ENCODE measurements around the gene BICD2. TPM values are rescaled to one million over a fixed set of nuclear protein-coding genes. Genes with fewer than 3 reads are reported as not detected.

The BICD2 gene
- total RNA-seq, 2 experiments from 2014 or later = 13.3 to 14.2 TPM

- ChIA-PET CTCF (no interaction called here), POLR2A (no interaction called here)
- no peaks in the 10 kb centered on the region for H3K36me3 Mint-ChIP-seq (ENCODE audit: low read depth)
- DNase-seq (no peak), ATAC-seq (no peak)
- H3K27me3 Mint-ChIP-seq = peaks cover 15% of the 10 kb centered on the region
- intact Hi-C loops (cut with DNase I, micrococcal nuclease) = no loop called here
- H3K27ac Mint-ChIP-seq = no peak overlapping the region
- no peak overlapping the region for H3K4me3 Mint-ChIP-seq
- H3K9me3 Mint-ChIP-seq (ENCODE audit: low read depth) = no peaks in the 10 kb centered on the region
- peaks cover 9% of the 10 kb centered on the region for H3K4me1 Mint-ChIP-seq
These were observed 30.4 kb upstream of the BICD2 start for GRCh38 chr9:92795000-92795399.

GRCh38 chr9:92794426-92794825 is 29.8 kb upstream of the BICD2 start:
- no peak for ATAC-seq
- CTCF ChIA-PET = no interaction called here
- no peak for DNase-seq
- Mint-ChIP-seq H3K9me3 (ENCODE audit: low read depth) (no peaks in the 10 kb centered on the region), H3K36me3 (ENCODE audit: low read depth) (no peaks in the 10 kb centered on the region), H3K4me3 (no peak overlapping the region), H3K27me3 (peaks cover 12% of the 10 kb centered on the region), H3K27ac (no peak overlapping the region), H3K4me1 (peaks cover 9% of the 10 kb centered on the region)
- intact Hi-C loops (cut with DNase I, micrococcal nuclease) = no loop called here
- POLR2A ChIA-PET = no interaction called here

- CTCF ChIA-PET = interaction anchor here (0.6 to 3.9 kb wide), 31 partner anchors 9 to 656 kb away, joined by 3 to 71 read pairs (median 4); partner anchors contain the start of genes BICD2 and IPPK
- Mint-ChIP-seq H3K27ac (no peak overlapping the region), H3K4me1 (peaks cover 9% of the 10 kb centered on the region), H3K27me3 (no peaks in the 10 kb centered on the region), H3K4me3 (no peak overlapping the region), H3K36me3 (ENCODE audit: low read depth) (no peaks in the 10 kb centered on the region), H3K9me3 (ENCODE audit: low read depth) (peaks cover 3% of the 10 kb centered on the region)
- ATAC-seq = peak; percentile 87
- peak; percentile 84 for DNase-seq
- intact Hi-C loops (cut with DNase I, micrococcal nuclease) = loop anchor here (1.0 to 2.0 kb wide), 4 partner anchors 26 to 656 kb away; no protein-coding TSS in a partner anchor
- POLR2A ChIA-PET = no interaction called here
These were observed 26.2 kb upstream of the BICD2 start for GRCh38 chr9:92790542-92791527.

- H3K27ac Mint-ChIP-seq = no peak overlapping the region
- H3K36me3 Mint-ChIP-seq (ENCODE audit: low read depth) = no peaks in the 10 kb centered on the region
- DNase-seq (no peak), ATAC-seq (no peak)
- ChIA-PET POLR2A (no interaction called here), CTCF (no interaction called here)
- intact Hi-C loops (cut with DNase I, micrococcal nuclease) = no loop called here
- no peaks in the 10 kb centered on the region for H3K27me3 Mint-ChIP-seq
- no peak overlapping the region for H3K4me3 Mint-ChIP-seq
- peaks cover 13% of the 10 kb centered on the region for H3K4me1 Mint-ChIP-seq
- peaks cover 3% of the 10 kb centered on the region for H3K9me3 Mint-ChIP-seq (ENCODE audit: low read depth)
These were observed 21.7 kb upstream of the BICD2 start for GRCh38 chr9:92786298-92786697.

GRCh38 chr9:92781899-92782298 is 17.3 kb upstream of the BICD2 start:
- Mint-ChIP-seq H3K36me3 (ENCODE audit: low read depth) (no peaks in the 10 kb centered on the region), H3K4me3 (no peak overlapping the region), H3K4me1 (peaks cover 5% of the 10 kb centered on the region), H3K27ac (no peak overlapping the region), H3K27me3 (no peaks in the 10 kb centered on the region), H3K9me3 (ENCODE audit: low read depth) (peaks cover 5% of the 10 kb centered on the region)
- ChIA-PET CTCF (no interaction called here), POLR2A (no interaction called here)
- intact Hi-C loops (cut with DNase I, micrococcal nuclease) = no loop called here
- DNase-seq (no peak), ATAC-seq (peak; percentile 74)

GRCh38 chr9:92780206-92780605 is 15.6 kb upstream of the BICD2 start:
- H3K27me3 Mint-ChIP-seq = peaks cover 3% of the 10 kb centered on the region
- DNase-seq (no peak), ATAC-seq (no peak)
- no peak overlapping the region for H3K27ac Mint-ChIP-seq
- peaks cover 5% of the 10 kb centered on the region for H3K4me1 Mint-ChIP-seq
- ChIA-PET CTCF (interaction anchor here (1.1 kb wide), 1 partner anchor 11 kb away, joined by 3 read pairs; no protein-coding TSS in a partner anchor), POLR2A (no interaction called here)
- H3K9me3 Mint-ChIP-seq (ENCODE audit: low read depth) = peaks cover 1% of the 10 kb centered on the region
- no peaks in the 10 kb centered on the region for H3K36me3 Mint-ChIP-seq (ENCODE audit: low read depth)
- no peak overlapping the region for H3K4me3 Mint-ChIP-seq
- intact Hi-C loops (cut with DNase I, micrococcal nuclease) = no loop called here

GRCh38 chr9:92775466-92775865 is 10.8 kb upstream of the BICD2 start:
- intact Hi-C loops (cut with DNase I, micrococcal nuclease) = no loop called here
- Mint-ChIP-seq H3K27me3 (peaks cover 3% of the 10 kb centered on the region), H3K9me3 (ENCODE audit: low read depth) (peaks cover 1% of the 10 kb centered on the region), H3K36me3 (ENCODE audit: low read depth) (no peaks in the 10 kb centered on the region), H3K27ac (no peak overlapping the region), H3K4me1 (peaks cover 5% of the 10 kb centered on the region), H3K4me3 (no peak overlapping the region)
- CTCF ChIA-PET = interaction anchor here (1.5 kb wide), 1 partner anchor 16 kb away, joined by 5 read pairs; no protein-coding TSS in a partner anchor
- ATAC-seq = no peak
- DNase-seq = no peak
- POLR2A ChIA-PET = no interaction called here

GRCh38 chr9:92774274-92774673 is 9.6 kb upstream of the BICD2 start:
- H3K4me1 Mint-ChIP-seq = peaks cover 14% of the 10 kb centered on the region
- CTCF ChIA-PET = interaction anchor here (1.5 kb wide), 1 partner anchor 17 kb away, joined by 5 read pairs; no protein-coding TSS in a partner anchor
- no peak overlapping the region for H3K4me3 Mint-ChIP-seq
- ATAC-seq = no peak
- H3K9me3 Mint-ChIP-seq (ENCODE audit: low read depth) = peaks cover under 1% of the 10 kb centered on the region
- intact Hi-C loops (cut with DNase I, micrococcal nuclease) = no loop called here
- no peaks in the 10 kb centered on the region for H3K36me3 Mint-ChIP-seq (ENCODE audit: low read depth)
- POLR2A ChIA-PET = no interaction called here
- peaks cover 3% of the 10 kb centered on the region for H3K27me3 Mint-ChIP-seq
- no peak for DNase-seq
- H3K27ac Mint-ChIP-seq = no peak overlapping the region

- Mint-ChIP-seq H3K4me3 (no peak overlapping the region), H3K4me1 (peaks cover 14% of the 10 kb centered on the region), H3K27me3 (peaks cover 3% of the 10 kb centered on the region), H3K9me3 (ENCODE audit: low read depth) (no peaks in the 10 kb centered on the region), H3K36me3 (ENCODE audit: low read depth) (no peaks in the 10 kb centered on the region), H3K27ac (no peak overlapping the region)
- intact Hi-C loops (cut with DNase I, micrococcal nuclease) = no loop called here
- ChIA-PET POLR2A (no interaction called here), CTCF (interaction anchor here (1.5 kb wide), 1 partner anchor 17 kb away, joined by 5 read pairs; no protein-coding TSS in a partner anchor)
- no peak for DNase-seq
- no peak for ATAC-seq
These were observed 9.2 kb upstream of the BICD2 start for GRCh38 chr9:92773810-92774209.

- no peak for ATAC-seq
These were observed 6.7 kb upstream of the BICD2 start for GRCh38 chr9:92771309-92771708.

GRCh38 chr9:92770360-92770995 is 5.8 kb upstream of the BICD2 start:
- CTCF ChIA-PET = interaction anchor here (0.8 to 1.0 kb wide), 2 partner anchors 38 to 54 kb away, joined by 3 read pairs; no protein-coding TSS in a partner anchor
- no peak overlapping the region for H3K4me3 Mint-ChIP-seq
- H3K4me1 Mint-ChIP-seq = peaks cover 23% of the 10 kb centered on the region
- H3K9me3 Mint-ChIP-seq (ENCODE audit: low read depth) = no peaks in the 10 kb centered on the region
- peak overlapping the region; percentile 62 for H3K27ac Mint-ChIP-seq
- ATAC-seq (peak; percentile 16), DNase-seq (peak; percentile 20)
- H3K27me3 Mint-ChIP-seq = peaks cover 2% of the 10 kb centered on the region
- intact Hi-C loops (cut with DNase I, micrococcal nuclease) = no loop called here
- POLR2A ChIA-PET = no interaction called here
- no peaks in the 10 kb centered on the region for H3K36me3 Mint-ChIP-seq (ENCODE audit: low read depth)

More at GRCh38 chr9:92771309-92771708, 6.7 kb upstream of the BICD2 start:
- no peak overlapping the region for H3K27ac Mint-ChIP-seq
- H3K36me3 Mint-ChIP-seq (ENCODE audit: low read depth) = no peaks in the 10 kb centered on the region
- H3K27me3 Mint-ChIP-seq = peaks cover 3% of the 10 kb centered on the region
- peaks cover 15% of the 10 kb centered on the region for H3K4me1 Mint-ChIP-seq
- POLR2A ChIA-PET = no interaction called here
- CTCF ChIA-PET = interaction anchor here (0.6 to 1.1 kb wide), 2 partner anchors 8 to 36 kb away, joined by 3 read pairs; no protein-coding TSS in a partner anchor
- no peak overlapping the region for H3K4me3 Mint-ChIP-seq
- no peaks in the 10 kb centered on the region for H3K9me3 Mint-ChIP-seq (ENCODE audit: low read depth)
- DNase-seq = no peak
- intact Hi-C loops (cut with DNase I, micrococcal nuclease) = no loop called here

All from activated CD4-positive, alpha-beta T cell treated with anti-CD3 and anti-CD28 coated beads for 36 hours (primary cell).